A549 (cell line): ENCODE data around the gene CXCL12. TPM values are rescaled to one million over a fixed set of nuclear protein-coding genes. Genes with fewer than 3 reads are reported as not detected.

Experiments used
- ATAC-seq, 2 experiments: fragments of 200-7000 bp in 1 of 2; fragments of >200 bp in 1 of 2; cut with Nextera tagmentation in 1 of 2; cut with Tn5 transposase in 1 of 2; 3 replicates each; pipeline versions ENCODE4 v1.8.0 to v1.9.1; 2018 to 2020; ENCODE audit warnings: mild to moderate bottlenecking in 1 of 2, moderate library complexity in 1 of 2
- CTCF ChIA-PET: fragments of 300-600 bp; sonication (Branson Sonifier 250); formaldehyde crosslinking; extraction: SDS; loops from one replicate; lab custom pipeline; 2021; ENCODE audit warnings: antibody characterized with exemption, inconsistent platforms; lab: Yijun Ruan, JAX
- POLR2A ChIA-PET: fragments of 350-600 bp; formaldehyde crosslinking; extraction: SDS; loops from one replicate; lab custom pipeline; 2021; ENCODE audit warnings: antibody characterized with exemption, inconsistent platforms; lab: Yijun Ruan, JAX
- DNase-seq, 2 experiments: peaks; one replicate each; pipeline versions ENCODE4 v3.0.0 to v3.0.0-alpha.2; 2011 to 2016; ENCODE audit warnings: low read depth in 1 of 2, low spot score in 1 of 2
- FAIRE-seq: peaks from 2 replicates; lab custom pipeline; 2011; peaks lifted over from hg19 to GRCh38; lab: Jason Lieb, UNC
- H3K27ac ChIP-seq, 2 experiments: fragments of >200 bp; sonication (Bioruptor Twin); formaldehyde crosslinking; 3 replicates each; pipeline ENCODE4 v1.5.1; 2016 to 2017
- H3K4me1 ChIP-seq: fragments of >200 bp; sonication (Bioruptor Twin); formaldehyde crosslinking; 3 replicates; pipeline ENCODE4 v1.6.1; 2016
- H3K4me2 ChIP-seq: fragments of >200 bp; sonication (Bioruptor Twin); formaldehyde crosslinking; 3 replicates; pipeline ENCODE4 v1.6.1; 2016
- H3K4me3 ChIP-seq: fragments of >200 bp; sonication (Bioruptor Twin); formaldehyde crosslinking; 3 replicates; pipeline ENCODE4 v1.5.1; 2016
- H3K9me3 ChIP-seq: fragments of >200 bp; sonication (Bioruptor Twin); formaldehyde crosslinking; 3 replicates; pipeline ENCODE4 v1.6.1; 2016
- BHLHE40 ChIP-seq: IDR thresholded peaks from 2 replicates; pipeline ENCODE4 v1.6.1; 2012; ENCODE audit warnings: low read depth, low read length, inconsistent platforms
- CBX2 ChIP-seq: fragments of 200-600 bp; sonication (generic); IDR thresholded peaks from 2 replicates; pipeline ENCODE4 v1.6.1; 2016; ENCODE audit warnings: low read depth, mild to moderate bottlenecking, borderline replicate concordance
- CHD2 ChIP-seq: fragments of 150-350 bp; IDR thresholded peaks from 2 replicates; pipeline ENCODE4 v1.6.1; 2014; ENCODE audit warnings: low read length; ENCODE audit not compliant: partially characterized antibody
- CTCF ChIP-seq: fragments of >200 bp; sonication (Bioruptor Twin); formaldehyde crosslinking; IDR thresholded peaks from 3 replicates; pipeline ENCODE4 v1.5.1; 2016
- FOSB ChIP-seq: fragments of 250-450 bp; sonication (Bioruptor Pico); IDR thresholded peaks from 2 replicates; pipeline ENCODE4 v1.5.0; 2020; ENCODE audit warnings: mild to moderate bottlenecking, moderate library complexity
- HDAC2 ChIP-seq: fragments of 200-600 bp; sonication (generic); IDR thresholded peaks from 2 replicates; pipeline ENCODE4 v1.6.1; 2016
- HES2 ChIP-seq: fragments of >200 bp; sonication (Bioruptor Twin); formaldehyde crosslinking; IDR thresholded peaks from 2 replicates; pipeline ENCODE4 v1.6.1; 2016
- HEYL ChIP-seq: fragments of 250-450 bp; sonication (Bioruptor Pico); IDR thresholded peaks from 2 replicates; pipeline ENCODE4 v1.8.0; 2021; ENCODE audit warnings: mild to moderate bottlenecking, moderate library complexity
- HOXA7 ChIP-seq: fragments of 250-450 bp; sonication (Bioruptor Pico); IDR thresholded peaks from 2 replicates; pipeline ENCODE4 v1.5.0; 2020; ENCODE audit warnings: mild to moderate bottlenecking, moderate library complexity
- JUN ChIP-seq, 2 experiments: fragments of >200 bp; sonication (Bioruptor Twin); formaldehyde crosslinking; IDR thresholded peaks; 2 replicates in 1 of 2; 3 replicates in 1 of 2; pipeline ENCODE4 v1.6.1; 2016 to 2017
- KDM5A ChIP-seq: fragments of 200-600 bp; sonication (generic); IDR thresholded peaks from 2 replicates; pipeline ENCODE4 v1.6.1; 2016; ENCODE audit warnings: antibody characterized with exemption, mild to moderate bottlenecking
- NFE2L2 ChIP-seq: fragments of 150-350 bp; conservative IDR thresholded peaks from 2 replicates; pipeline ENCODE4 v1.6.1; 2014; ENCODE audit warnings: low read length
- PBX3 ChIP-seq: IDR thresholded peaks from 2 replicates; pipeline ENCODE4 v1.6.1; 2012
- RAD21 ChIP-seq, 2 experiments: fragments of >200 bp in 1 of 2; sonication (Bioruptor Twin) in 1 of 2; formaldehyde crosslinking in 1 of 2; IDR thresholded peaks in 1 of 2; conservative IDR thresholded peaks in 1 of 2; 2 replicates in 1 of 2; 3 replicates in 1 of 2; pipeline ENCODE4 v1.6.1; 2012 to 2018; ENCODE audit warnings: inconsistent platforms in 1 of 2
- RARB ChIP-seq: fragments of 250-450 bp; sonication (Bioruptor Pico); IDR thresholded peaks from 2 replicates; pipeline ENCODE4 v1.8.0; 2021; ENCODE audit warnings: mild to moderate bottlenecking, moderate library complexity
- SMC3 ChIP-seq: fragments of >200 bp; sonication (Bioruptor Twin); formaldehyde crosslinking; IDR thresholded peaks from 3 replicates; pipeline ENCODE4 v1.6.1; 2018; ENCODE audit warnings: inconsistent platforms
- TP53 ChIP-seq: fragments of 250-450 bp; sonication (Bioruptor Pico); IDR thresholded peaks from 2 replicates; pipeline ENCODE4 v1.5.0; 2021; ENCODE audit warnings: mild to moderate bottlenecking, moderate library complexity
- ZSCAN20 ChIP-seq: fragments of 250-450 bp; sonication (Bioruptor Pico); IDR thresholded peaks from 2 replicates; pipeline ENCODE4 v1.8.0; 2022; ENCODE audit warnings: mild to moderate bottlenecking, moderate library complexity
- WGBS: methylation state at CpG from one replicate; pipeline ENCODE4 v1.1.6; 2017; ENCODE audit errors: missing lambda C conversion rate; 5-methylcytosine and 5-hydroxymethylcytosine counted together
- polyA plus RNA-seq, 4 experiments: library from polyadenylated mRNA; depleted of rRNA in 3 of 4; stranded (reverse); fragments of >200 nt; fragmentation: RNase III in 1 of 4; extraction: RNeasy Plus Mini Kit Qiagen cat#74134 plus additional on column Dnase treatment in 1 of 4; gene quantifications; 2 replicates in 3 of 4; 3 replicates in 1 of 4; pipeline ENCODE4 v1.2.3, GENCODE V29; 2011 to 2017

The CXCL12 gene
- polyA plus RNA-seq, 2 of the 4 experiments (the other 2 are of a cell fraction): 0.13 to 0.17 TPM

- Histone ChIP-seq H3K4me1 (no peaks in the 10 kb centered on the region), H3K27ac (no peak overlapping the region), H3K4me3 (no peak overlapping the region), H3K9me3 (no peaks in the 10 kb centered on the region), H3K4me2 (no peak overlapping the region)
- no peak for FAIRE-seq
- ATAC-seq: no peak
- 22% methylated on average over 6 of the region's 6 CpGs for WGBS
- CTCF ChIA-PET: interaction anchor here (5.2 kb wide), 1 partner anchor 699 kb away, joined by 18 read pairs; no protein-coding TSS in a partner anchor
- TF ChIP-seq TP53 (CRISPR knock-in tag): no peak
- no peak for TF ChIP-seq ZSCAN20
- no peak for TF ChIP-seq RARB (CRISPR knock-in tag)
- no peak for TF ChIP-seq BHLHE40
- POLR2A ChIA-PET: interaction anchor here (0.6 kb wide), 1 partner anchor 473 kb away, joined by 3 read pairs; no protein-coding TSS in a partner anchor
- DNase-seq: no peak
Measured at GRCh38 chr10:44388641-44389040, 3.7 kb upstream of the CXCL12 start.

GRCh38 chr10:44387853-44388251, 3.0 kb upstream of the CXCL12 start:
- CTCF ChIA-PET: interaction anchor here (3.3 kb wide), 1 partner anchor 9 kb away, joined by 18 read pairs; no protein-coding TSS in a partner anchor
- WGBS: 54% methylated on average over 7 of the region's 7 CpGs
- FAIRE-seq: no peak
- DNase-seq: no peak
- no peak for ATAC-seq
- no peak overlapping the region for H3K27ac ChIP-seq
- no peak overlapping the region for H3K4me2 ChIP-seq
- H3K4me1 ChIP-seq: no peaks in the 10 kb centered on the region
- H3K9me3 ChIP-seq: no peaks in the 10 kb centered on the region
- TF ChIP-seq CHD2 (no peak), FOSB (CRISPR knock-in tag) (no peak), HEYL (CRISPR knock-in tag) (no peak)
- TF ChIP-seq, all 56 proteins: peak for 0
- no peak overlapping the region for H3K4me3 ChIP-seq
- POLR2A ChIA-PET: no interaction called here

GRCh38 chr10:44386546-44387052, 1.7 kb upstream of the CXCL12 start:
- DNase-seq: peak; percentile 48 to 57
- Histone ChIP-seq H3K4me3 (no peak overlapping the region), H3K27ac (no peak overlapping the region), H3K9me3 (no peaks in the 10 kb centered on the region), H3K4me1 (no peaks in the 10 kb centered on the region), H3K4me2 (peak overlapping the region; percentile 54)
- ChIA-PET CTCF (interaction anchor here (0.6 to 3.3 kb wide), 17 partner anchors 9 to 929 kb away, joined by 3 to 18 read pairs (median 3); no protein-coding TSS in a partner anchor), POLR2A (interaction anchor here (0.6 to 1.1 kb wide), 2 partner anchors 696 to 697 kb away, joined by 3 to 4 read pairs; no protein-coding TSS in a partner anchor)
- no peak for FAIRE-seq
- peak; percentile 89 to 98 for ATAC-seq
- WGBS: 0% methylated on average over 18 of the region's 35 CpGs
- TF ChIP-seq NFE2L2: no peak
- no peak for TF ChIP-seq BHLHE40
- TF ChIP-seq RAD21 (conservative IDR thresholded peaks at IDR 0.05 in 1 of 2, IDR thresholded peaks at IDR 0.05 in 1 of 2): peak; percentile 71 to 86
- no peak for TF ChIP-seq CHD2
- peak; percentile 69 for TF ChIP-seq CTCF
- TF ChIP-seq SMC3: peak; percentile 89
- TF ChIP-seq JUN (IDR thresholded peaks at IDR 0.05): no peak

- Histone ChIP-seq H3K4me1 (no peaks in the 10 kb centered on the region), H3K4me3 (no peak overlapping the region; the same call in 2 of the 3 replicates), H3K9me3 (no peaks in the 10 kb centered on the region), H3K27ac (no peak overlapping the region), H3K4me2 (no peak overlapping the region)
- WGBS: 54% methylated on average over 40 of the region's 50 CpGs
- ChIA-PET POLR2A (interaction anchor here (1.1 kb wide), 1 partner anchor 695 kb away, joined by 4 read pairs; no protein-coding TSS in a partner anchor), CTCF (interaction anchor here (0.7 to 3.3 kb wide), 16 partner anchors 8 to 719 kb away, joined by 3 to 18 read pairs (median 4); no protein-coding TSS in a partner anchor)
- TF ChIP-seq FOSB (CRISPR knock-in tag): no peak
- TF ChIP-seq HDAC2: no peak
- TF ChIP-seq HES2: no peak
- no peak for TF ChIP-seq KDM5A
- no peak for TF ChIP-seq CBX2
- no peak for TF ChIP-seq HOXA7
- TF ChIP-seq PBX3: no peak
- no peak for DNase-seq
- FAIRE-seq: no peak
- peak; percentile 4 to 24; a peak in 3 of 6 replicates for ATAC-seq
Measured at GRCh38 chr10:44385696-44386441, 972 bp upstream of the CXCL12 start.
